ENCODE measurements around the gene HES5.

Gene HES5

DNA sequence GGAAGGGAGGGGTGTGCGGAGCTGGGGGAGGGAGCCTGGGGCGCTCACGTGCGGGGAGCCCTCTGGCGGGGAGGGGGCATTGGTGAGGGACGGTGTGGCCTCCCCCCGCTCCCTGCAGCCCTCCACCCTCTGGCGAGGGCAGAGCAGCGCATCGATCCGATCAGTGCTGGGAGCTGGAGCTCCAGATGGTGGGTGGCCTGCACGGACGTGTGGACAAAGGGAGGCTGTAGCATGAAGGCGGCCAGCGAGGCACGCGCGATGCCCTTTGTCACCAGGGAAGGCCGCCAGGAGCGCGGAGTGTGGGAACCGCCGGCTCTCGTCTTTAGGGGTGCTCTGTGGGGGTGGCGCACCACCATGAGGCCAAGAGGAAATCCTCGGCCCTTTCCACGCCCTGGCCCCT, 5.4 kb upstream of the HES5 start:
- Histone ChIP-seq H3K4me1 (ENCODE audit: control insufficient read depth, low read length) (no peaks in the 10 kb centered on the region), H3K27me3 (ENCODE audit: control insufficient read depth, low read length) (peaks cover 34% of the 10 kb centered on the region), H3F3A (ENCODE audit: control insufficient read depth, insufficient read depth) (no peaks in the 10 kb centered on the region), H3K79me2 (ENCODE audit: control insufficient read depth, low read length) (no peaks in the 10 kb centered on the region), H3K4me2 (ENCODE audit: low read length) (no peak overlapping the region), H4K20me1 (ENCODE audit: control insufficient read depth, insufficient read depth, low read depth, low read length) (no peaks in the 10 kb centered on the region), H3K27ac (ENCODE audit: low read depth, low read length) (no peak overlapping the region), H3K9me2 (replicated peaks; ENCODE audit: control insufficient read depth, low read length) (no peaks in the 10 kb centered on the region), H3K36me3 (ENCODE audit: control insufficient read depth, low read length) (no peaks in the 10 kb centered on the region), H3K9me3 (ENCODE audit: control insufficient read depth, insufficient read depth, low read length) (no peaks in the 10 kb centered on the region), H3K4me3 (ENCODE audit: low read length) (no peak overlapping the region)
- TF ChIP-seq, protein P1, sequence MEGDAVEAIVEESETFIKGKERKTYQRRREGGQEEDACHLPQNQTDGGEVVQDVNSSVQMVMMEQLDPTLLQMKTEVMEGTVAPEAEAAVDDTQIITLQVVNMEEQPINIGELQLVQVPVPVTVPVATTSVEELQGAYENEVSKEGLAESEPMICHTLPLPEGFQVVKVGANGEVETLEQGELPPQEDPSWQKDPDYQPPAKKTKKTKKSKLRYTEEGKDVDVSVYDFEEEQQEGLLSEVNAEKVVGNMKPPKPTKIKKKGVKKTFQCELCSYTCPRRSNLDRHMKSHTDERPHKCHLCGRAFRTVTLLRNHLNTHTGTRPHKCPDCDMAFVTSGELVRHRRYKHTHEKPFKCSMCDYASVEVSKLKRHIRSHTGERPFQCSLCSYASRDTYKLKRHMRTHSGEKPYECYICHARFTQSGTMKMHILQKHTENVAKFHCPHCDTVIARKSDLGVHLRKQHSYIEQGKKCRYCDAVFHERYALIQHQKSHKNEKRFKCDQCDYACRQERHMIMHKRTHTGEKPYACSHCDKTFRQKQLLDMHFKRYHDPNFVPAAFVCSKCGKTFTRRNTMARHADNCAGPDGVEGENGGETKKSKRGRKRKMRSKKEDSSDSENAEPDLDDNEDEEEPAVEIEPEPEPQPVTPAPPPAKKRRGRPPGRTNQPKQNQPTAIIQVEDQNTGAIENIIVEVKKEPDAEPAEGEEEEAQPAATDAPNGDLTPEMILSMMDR (IDR thresholded peaks at IDR 0.05; ENCODE audit: low read depth, low read length, poor library complexity, severe bottlenecking) = no peak
- TF ChIP-seq EZH2phosphoT487 (IDR thresholded peaks at IDR 0.05; ENCODE audit: borderline replicate concordance, low read length) = no peak

DNA sequence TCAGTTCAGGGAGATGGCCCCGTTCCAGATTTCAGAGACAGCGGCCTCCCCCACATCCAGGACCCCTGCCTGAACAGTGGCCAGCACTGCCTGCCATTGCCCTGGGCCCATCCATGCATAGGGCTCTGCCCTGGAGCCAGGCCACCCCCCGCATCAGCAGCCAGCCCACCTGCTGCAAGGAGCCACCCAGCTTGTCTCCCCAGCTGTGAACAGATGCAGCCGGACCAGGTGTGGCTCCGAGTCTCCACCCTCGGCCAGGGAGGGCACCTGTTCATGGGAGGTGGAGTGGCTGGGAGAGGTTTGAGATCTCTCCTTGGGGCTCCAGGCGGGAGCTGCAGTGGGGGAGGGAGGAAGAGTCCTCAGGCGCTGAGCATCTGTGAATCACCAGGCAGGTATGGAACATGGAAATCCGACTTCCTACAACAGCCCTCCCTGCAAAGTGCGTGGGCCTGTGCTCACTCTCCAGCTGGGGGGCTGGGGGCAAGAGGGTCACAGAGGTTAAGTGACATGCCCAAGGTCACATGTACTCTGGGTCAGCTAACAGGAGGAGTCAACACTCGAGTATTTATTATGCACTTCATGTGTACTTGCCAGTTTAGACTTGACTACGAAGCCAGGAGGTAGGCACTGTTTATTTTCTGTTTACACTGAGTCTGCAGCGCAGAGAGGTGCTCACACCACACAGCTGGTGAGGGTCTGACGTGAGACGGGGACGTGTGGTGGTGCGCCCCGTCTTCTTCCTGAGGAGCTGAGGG, 4.8 kb upstream of the HES5 start:
- Histone ChIP-seq H3K4me3 (ENCODE audit: low read length) (no peak overlapping the region), H3K79me2 (ENCODE audit: control insufficient read depth, low read length) (no peaks in the 10 kb centered on the region), H3K9me2 (replicated peaks; ENCODE audit: control insufficient read depth, low read length) (no peaks in the 10 kb centered on the region), H3K27ac (ENCODE audit: low read depth, low read length) (no peak overlapping the region), H3K4me1 (ENCODE audit: control insufficient read depth, low read length) (no peaks in the 10 kb centered on the region), H3K27me3 (ENCODE audit: control insufficient read depth, low read length) (peaks cover 34% of the 10 kb centered on the region), H3K9me3 (ENCODE audit: control insufficient read depth, insufficient read depth, low read length) (no peaks in the 10 kb centered on the region), H3K36me3 (ENCODE audit: control insufficient read depth, low read length) (no peaks in the 10 kb centered on the region), H4K20me1 (ENCODE audit: control insufficient read depth, insufficient read depth, low read depth, low read length) (no peaks in the 10 kb centered on the region), H3F3A (ENCODE audit: control insufficient read depth, insufficient read depth) (no peaks in the 10 kb centered on the region), H3K4me2 (ENCODE audit: low read length) (no peak overlapping the region)
- TF ChIP-seq EZH2phosphoT487 (IDR thresholded peaks at IDR 0.05; ENCODE audit: borderline replicate concordance, low read length) = no peak
- TF ChIP-seq, protein P1 (IDR thresholded peaks at IDR 0.05; ENCODE audit: low read depth, low read length, poor library complexity, severe bottlenecking) = no peak

DNA sequence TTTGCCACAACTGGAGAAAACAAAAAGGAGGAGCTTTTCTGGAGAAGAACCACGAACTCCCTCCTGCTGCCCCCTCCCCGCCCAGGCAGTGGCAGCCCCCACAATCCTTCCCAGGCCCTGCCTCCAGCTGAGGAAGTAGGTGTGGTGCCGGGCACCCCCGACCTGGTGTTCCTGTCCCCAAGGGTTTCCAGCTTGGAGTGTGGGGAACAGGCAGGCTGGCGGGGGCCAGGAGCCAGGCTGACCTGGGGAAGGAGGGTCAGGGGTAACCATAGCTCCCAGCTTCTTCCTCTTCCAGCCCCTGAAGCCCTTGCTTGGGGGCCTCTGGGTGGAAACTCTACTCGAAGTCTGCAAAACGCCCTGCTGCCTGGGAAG, 4.2 kb upstream of the HES5 start:
- H3K4me3 ChIP-seq (ENCODE audit: low read length) = no peak overlapping the region
- no peaks in the 10 kb centered on the region for H3F3A ChIP-seq (ENCODE audit: control insufficient read depth, insufficient read depth)
- no peaks in the 10 kb centered on the region for H3K9me3 ChIP-seq (ENCODE audit: control insufficient read depth, insufficient read depth, low read length)
- H3K4me1 ChIP-seq (ENCODE audit: control insufficient read depth, low read length) = no peaks in the 10 kb centered on the region
- TF ChIP-seq EZH2phosphoT487 (IDR thresholded peaks at IDR 0.05; ENCODE audit: borderline replicate concordance, low read length) = no peak
- TF ChIP-seq, protein P1 (IDR thresholded peaks at IDR 0.05; ENCODE audit: low read depth, low read length, poor library complexity, severe bottlenecking) = no peak
- no peaks in the 10 kb centered on the region for H3K79me2 ChIP-seq (ENCODE audit: control insufficient read depth, low read length)
- H3K27ac ChIP-seq (ENCODE audit: low read depth, low read length) = no peak overlapping the region
- H3K9me2 ChIP-seq (replicated peaks; ENCODE audit: control insufficient read depth, low read length) = no peaks in the 10 kb centered on the region
- H3K27me3 ChIP-seq (ENCODE audit: control insufficient read depth, low read length) = peaks cover 36% of the 10 kb centered on the region
- H4K20me1 ChIP-seq (ENCODE audit: control insufficient read depth, insufficient read depth, low read depth, low read length) = no peaks in the 10 kb centered on the region
- H3K36me3 ChIP-seq (ENCODE audit: control insufficient read depth, low read length) = no peaks in the 10 kb centered on the region
- no peak overlapping the region for H3K4me2 ChIP-seq (ENCODE audit: low read length)
